ENCODE data around the gene ZNF620. TPM values are rescaled to one million over a fixed set of nuclear protein-coding genes. Genes with fewer than 3 reads are reported as not detected.

Gene ZNF620
- polyA plus RNA-seq, 3 donors, result 0.27 to 0.67 (median 0.37) TPM

- Mint-ChIP-seq H3K27me3 (ENCODE audit: low read depth in 3 of 3) (peaks cover 0 to 3% (median 2%) of the 10 kb centered on the region in 3 donors), H3K36me3 (peaks cover 0 to 3% of the 10 kb centered on the region in 2 donors), H3K9me3 (peaks cover 0 to 3% (median 0%) of the 10 kb centered on the region in 7 donors), H3K4me3 (no peak overlapping the region), H3K4me1 (peaks cover 2% of the 10 kb centered on the region), H3K27ac (no peak overlapping the region)
- no peak overlapping the region for H3K9ac ChIP-seq (ENCODE audit: insufficient read depth, low read length, poor library complexity, severe bottlenecking)
- H3K4me3 ChIP-seq (replicated peaks in 1 of 3; ENCODE audit: low read depth in 2 of 3, low read length in 3 of 3), result no peak overlapping the region
- no peak for DNase-seq
- H2AFZ ChIP-seq (ENCODE audit: insufficient read depth, low read depth, low read length, poor library complexity, severe bottlenecking), result no peak overlapping the region
- H3K27me3 ChIP-seq (ENCODE audit: control insufficient read depth in 2 of 2, insufficient read depth in 2 of 2, low read length in 2 of 2), result no peaks in the 10 kb centered on the region
- no peaks in the 10 kb centered on the region for H3K9me3 ChIP-seq (replicated peaks in 1 of 2; ENCODE audit: control insufficient read depth in 1 of 2, insufficient read depth in 1 of 2, low read length in 2 of 2)
- no peaks in the 10 kb centered on the region for H4K20me1 ChIP-seq (ENCODE audit: insufficient read depth, low read length)
- H3K79me2 ChIP-seq (ENCODE audit: insufficient read depth, low read length), result no peaks in the 10 kb centered on the region
- TF ChIP-seq CTCF (IDR thresholded peaks at IDR 0.05), result no peak
- intact Hi-C loops (cut with micrococcal nuclease), result no loop called here
- no peak overlapping the region for H3K27ac ChIP-seq (ENCODE audit: low read depth in 1 of 2, low read length in 2 of 2)
- WGBS (ENCODE audit: insufficient coverage), result no CpG with 5 or more reads among the region's 1 CpG
- no peaks in the 10 kb centered on the region for H3K36me3 ChIP-seq (replicated peaks in 1 of 2; ENCODE audit: control insufficient read depth in 1 of 2, insufficient read depth in 2 of 2, low read length in 2 of 2)
- no peak overlapping the region for H3K4me2 ChIP-seq (replicated peaks; ENCODE audit: extremely low read depth, low read length, poor library complexity, severe bottlenecking)
- H3K4me1 ChIP-seq (ENCODE audit: control insufficient read depth in 1 of 2, insufficient read depth in 2 of 2, low read length in 2 of 2), result no peaks in the 10 kb centered on the region
Observed at GRCh38 chr3:40518848-40519247, 13.0 kb downstream of the ZNF620 start.

GRCh38 chr3:40521254-40521653 is 15.4 kb downstream of the ZNF620 start:
- peaks cover under 1 to 2% of the 10 kb centered on the region in 2 donors for H3K36me3 Mint-ChIP-seq
- H3K4me3 Mint-ChIP-seq, result no peak overlapping the region
- H3K27ac Mint-ChIP-seq, result no peak overlapping the region
- H3K79me2 ChIP-seq (ENCODE audit: insufficient read depth, low read length), result peaks cover 14% of the 10 kb centered on the region
- no peaks in the 10 kb centered on the region for H4K20me1 ChIP-seq (ENCODE audit: insufficient read depth, low read length)
- no peak for DNase-seq
- no peak for TF ChIP-seq CTCF (IDR thresholded peaks at IDR 0.05)
- H3K27ac ChIP-seq (ENCODE audit: low read depth in 1 of 2, low read length in 2 of 2), result no peak overlapping the region
- H3K4me1 Mint-ChIP-seq, result peaks cover 20% of the 10 kb centered on the region
- WGBS (ENCODE audit: insufficient coverage), result no CpG with 5 or more reads among the region's 3 CpGs
- no peaks in the 10 kb centered on the region for H3K9me3 ChIP-seq (replicated peaks in 1 of 2; ENCODE audit: control insufficient read depth in 1 of 2, insufficient read depth in 1 of 2, low read length in 2 of 2)
- no peak overlapping the region for H2AFZ ChIP-seq (ENCODE audit: insufficient read depth, low read depth, low read length, poor library complexity, severe bottlenecking)
- intact Hi-C loops (cut with micrococcal nuclease), result loop anchor here in 1 of 2 donors (10.0 kb wide), 1 partner anchor 46 kb away; the partner anchor contains the start of gene ZNF619
- H3K4me2 ChIP-seq (replicated peaks; ENCODE audit: extremely low read depth, low read length, poor library complexity, severe bottlenecking), result no peak overlapping the region
- peaks cover 14 to 19% of the 10 kb centered on the region in 2 donors for H3K4me1 ChIP-seq (ENCODE audit: control insufficient read depth in 1 of 2, insufficient read depth in 2 of 2, low read length in 2 of 2)
- H3K9ac ChIP-seq (ENCODE audit: insufficient read depth, low read length, poor library complexity, severe bottlenecking), result no peak overlapping the region
- H3K36me3 ChIP-seq (replicated peaks in 1 of 2; ENCODE audit: control insufficient read depth in 1 of 2, insufficient read depth in 2 of 2, low read length in 2 of 2), result no peaks in the 10 kb centered on the region
- peaks cover 0 to 3% (median 2%) of the 10 kb centered on the region in 3 donors for H3K27me3 Mint-ChIP-seq (ENCODE audit: low read depth in 3 of 3)
- no peaks in the 10 kb centered on the region for H3K27me3 ChIP-seq (ENCODE audit: control insufficient read depth in 2 of 2, insufficient read depth in 2 of 2, low read length in 2 of 2)
- H3K9me3 Mint-ChIP-seq, result peaks cover 0 to 3% (median 0%) of the 10 kb centered on the region in 7 donors
- H3K4me3 ChIP-seq (replicated peaks in 1 of 3; ENCODE audit: low read depth in 2 of 3, low read length in 3 of 3), result no peak overlapping the region

All from CD14-positive monocyte (primary cell).